MCF 10A (cell line): ENCODE measurements around the gene HSF2BP. TPM values are rescaled to one million over a fixed set of nuclear protein-coding genes. Genes with fewer than 3 reads are reported as not detected.
"Not testable (repeated sequence)": the region's sequence is repeated elsewhere in the genome, so short reads cannot be mapped to it uniquely, and the experiment has no call there.

Experiments
- BruUV-seq: library from RNA; stranded (reverse); fragments of 400-500 nt; replicated peaks from 2 replicates; lab custom pipeline; 2021; lab: Mats Ljungman, UMichigan
- CTCF ChIA-PET: fragments of 300-600 bp; sonication (Branson Sonifier 250); formaldehyde crosslinking; extraction: SDS; loops from one replicate; lab custom pipeline; 2021; ENCODE audit warnings: antibody characterized with exemption, inconsistent platforms; lab: Yijun Ruan, JAX
- POLR2A ChIA-PET: fragments of 300-600, 350-650 bp; sonication (Branson Sonifier 250); formaldehyde crosslinking; extraction: SDS; loops from one replicate; lab custom pipeline; 2020; ENCODE audit warnings: antibody characterized with exemption, inconsistent platforms; lab: Yijun Ruan, JAX
- DNase-seq: peaks from one replicate; pipeline ENCODE4 v3.0.0-alpha.2; 2018; ENCODE audit not compliant: unreplicated experiment
- H3K27ac Mint-ChIP-seq: one replicate; pipeline ENCODE4 v1.8.0; 2022; ENCODE audit warnings: mild to moderate bottlenecking, low read depth, mixed read lengths; ENCODE audit not compliant: unreplicated experiment
- H3K27me3 Mint-ChIP-seq: one replicate; pipeline ENCODE4 v1.8.0; 2022; ENCODE audit warnings: mixed read lengths; ENCODE audit not compliant: insufficient read depth, unreplicated experiment
- H3K36me3 Mint-ChIP-seq: one replicate; pipeline ENCODE4 v1.8.0; 2022; ENCODE audit warnings: mild to moderate bottlenecking, moderate library complexity, mixed read lengths; ENCODE audit not compliant: insufficient read depth, unreplicated experiment
- H3K4me1 Mint-ChIP-seq: one replicate; pipeline ENCODE4 v1.8.0; 2022; ENCODE audit warnings: mixed read lengths; ENCODE audit not compliant: insufficient read depth, unreplicated experiment
- H3K4me3 Mint-ChIP-seq: one replicate; pipeline ENCODE4 v1.8.0; 2022; ENCODE audit warnings: mild to moderate bottlenecking, moderate library complexity, mixed read lengths; ENCODE audit not compliant: unreplicated experiment
- H3K9me3 Mint-ChIP-seq: one replicate; pipeline ENCODE4 v1.8.0; 2022; ENCODE audit warnings: mixed read lengths; ENCODE audit not compliant: unreplicated experiment
- CTCF ChIP-seq: fragments of 200-600 bp; IDR thresholded peaks from one replicate; pipeline ENCODE4 v1.8.0; 2022; ENCODE audit warnings: antibody characterized with exemption, mild to moderate bottlenecking; ENCODE audit not compliant: unreplicated experiment
- intact Hi-C: fragments of 100-400 bp; cut with micrococcal nuclease; formaldehyde crosslinking; loops from 2 replicates; pipeline ENCODE4 v1.14.1; 2022
- total RNA-seq: library from RNA; stranded (reverse); gene quantifications from 2 replicates; pipeline ENCODE4 v1.2.3, GENCODE V29; 2022

Gene HSF2BP
- total RNA-seq, 1 experiment from 2014 or later = 6.8 TPM

GRCh38 chr21:43619856-43620255 is 39.4 kb downstream of the HSF2BP start:
- Mint-ChIP-seq H3K36me3 (peaks cover 8% of the 10 kb centered on the region), H3K4me3 (no peak overlapping the region), H3K9me3 (peaks cover 7% of the 10 kb centered on the region), H3K4me1 (peaks cover 15% of the 10 kb centered on the region), H3K27me3 (no peaks in the 10 kb centered on the region), H3K27ac (no peak overlapping the region)
- CTCF ChIA-PET = interaction anchor here (3.2 kb wide), 1 partner anchor 9 kb away, joined by 15 read pairs; no protein-coding TSS in a partner anchor
- intact Hi-C loops = no loop called here
- peak; percentile 23 for DNase-seq
- peak; percentile 6 for TF ChIP-seq CTCF
- POLR2A ChIA-PET = no interaction called here
- BruUV-seq = no TSS peak

- DNase-seq = no peak
- no peaks in the 10 kb centered on the region for H3K27me3 Mint-ChIP-seq
- peaks cover 7% of the 10 kb centered on the region for H3K9me3 Mint-ChIP-seq
- peaks cover 8% of the 10 kb centered on the region for H3K36me3 Mint-ChIP-seq
- no peak overlapping the region for H3K27ac Mint-ChIP-seq
- H3K4me1 Mint-ChIP-seq = peaks cover 15% of the 10 kb centered on the region
- ChIA-PET CTCF (no interaction called here), POLR2A (interaction anchor here (1.0 kb wide), 2 partner anchors 8 to 20 kb away, joined by 3 read pairs; no protein-coding TSS in a partner anchor)
- intact Hi-C loops = no loop called here
- no TSS peak for BruUV-seq
- H3K4me3 Mint-ChIP-seq = no peak overlapping the region
- no peak for TF ChIP-seq CTCF
Observed at GRCh38 chr21:43619344-43619743, 39.9 kb downstream of the HSF2BP start.

GRCh38 chr21:43618940-43619339 is 40.3 kb downstream of the HSF2BP start:
- CTCF ChIA-PET = interaction anchor here (0.7 kb wide), 1 partner anchor 19 kb away, joined by 3 read pairs; no protein-coding TSS in a partner anchor
- intact Hi-C loops = no loop called here
- no peak overlapping the region for H3K4me3 Mint-ChIP-seq
- no TSS peak for BruUV-seq
- H3K4me1 Mint-ChIP-seq = peaks cover 15% of the 10 kb centered on the region
- POLR2A ChIA-PET = interaction anchor here (1.0 kb wide), 2 partner anchors 9 to 20 kb away, joined by 3 read pairs; no protein-coding TSS in a partner anchor
- H3K27ac Mint-ChIP-seq = no peak overlapping the region
- H3K27me3 Mint-ChIP-seq = no peaks in the 10 kb centered on the region
- H3K9me3 Mint-ChIP-seq = peaks cover 7% of the 10 kb centered on the region
- no peak for TF ChIP-seq CTCF
- DNase-seq = no peak
- peaks cover 8% of the 10 kb centered on the region for H3K36me3 Mint-ChIP-seq

GRCh38 chr21:43616861-43617260 is 42.4 kb downstream of the HSF2BP start:
- H3K27ac Mint-ChIP-seq, H3K4me1 Mint-ChIP-seq, BruUV-seq, H3K27me3 Mint-ChIP-seq, H3K36me3 Mint-ChIP-seq, intact Hi-C loops, DNase-seq, H3K4me3 Mint-ChIP-seq, H3K9me3 Mint-ChIP-seq: not testable (repeated sequence)
- ChIA-PET POLR2A (interaction anchor here (1.0 kb wide), 1 partner anchor 22 kb away, joined by 3 read pairs; no protein-coding TSS in a partner anchor), CTCF (interaction anchor here (1.1 kb wide), 1 partner anchor 19 kb away, joined by 4 read pairs; no protein-coding TSS in a partner anchor)
